SK-N-SH treated with all-trans-retinoic acid at 6 μM for 48 hours (cell line): ENCODE results near the gene OCIAD2.
"Not testable (repeated sequence)": the region's sequence is repeated elsewhere in the genome, so short reads cannot be mapped to it uniquely, and the experiment has no call there.

ENCODE experiments used
- ATAC-seq: fragments of 200-7000 bp; cut with Tn5 transposase; 3 replicates; pipeline ENCODE4 v1.9.1; 2020; ENCODE audit warnings: mild to moderate bottlenecking, moderate library complexity
- ARNTL ChIP-seq: fragments of 450-650 bp; formaldehyde crosslinking; IDR thresholded peaks from 2 replicates; pipeline ENCODE4 v1.5.0; 2020; ENCODE audit warnings: low read depth, mild to moderate bottlenecking, moderate library complexity, borderline replicate concordance
- CSDC2 ChIP-seq: fragments of 250-450 bp; sonication (Bioruptor Pico); IDR thresholded peaks from 2 replicates; pipeline ENCODE4 v1.5.0; 2020; ENCODE audit warnings: mild to moderate bottlenecking, moderate library complexity
- ESRRG ChIP-seq: fragments of 250-450 bp; sonication (Bioruptor Pico); IDR thresholded peaks from 2 replicates; pipeline ENCODE4 v1.6.1; 2021; ENCODE audit warnings: mild to moderate bottlenecking
- GLIS3 ChIP-seq: fragments of 250-450 bp; sonication (Bioruptor Pico); IDR thresholded peaks from 2 replicates; pipeline ENCODE4 v1.5.0; 2020; ENCODE audit warnings: mild to moderate bottlenecking, moderate library complexity
- ISL1 ChIP-seq: fragments of 250-450 bp; sonication (Bioruptor Pico); IDR thresholded peaks from 2 replicates; pipeline ENCODE4 v2.1.2; 2022; ENCODE audit warnings: mild to moderate bottlenecking, moderate library complexity
- OSR1 ChIP-seq: fragments of 250-450 bp; sonication (Bioruptor Pico); IDR thresholded peaks from 2 replicates; pipeline ENCODE4 v1.8.0; 2022; ENCODE audit warnings: moderate library complexity, mild to moderate bottlenecking, inconsistent platforms
- RARB ChIP-seq: fragments of 250-450 bp; sonication (Bioruptor Pico); IDR thresholded peaks from 2 replicates; pipeline ENCODE4 v1.8.0; 2021; ENCODE audit warnings: mild to moderate bottlenecking, moderate library complexity
- SNAI2 ChIP-seq: fragments of 250-450 bp; sonication (Bioruptor Pico); IDR thresholded peaks from 2 replicates; pipeline ENCODE4 v1.5.0; 2020; ENCODE audit warnings: mild to moderate bottlenecking, moderate library complexity
- TOX ChIP-seq: fragments of 250-450 bp; sonication (Bioruptor Pico); IDR thresholded peaks from 2 replicates; pipeline ENCODE4 v1.8.0; 2021; ENCODE audit warnings: mild to moderate bottlenecking, moderate library complexity, borderline replicate concordance
- TSHZ2 ChIP-seq: fragments of 250-450 bp; sonication (Bioruptor Pico); IDR thresholded peaks from 2 replicates; pipeline ENCODE4 v1.5.0; 2020; ENCODE audit warnings: mild to moderate bottlenecking, moderate library complexity
- ZC3H10 ChIP-seq: fragments of 250-450 bp; sonication (Bioruptor Pico); IDR thresholded peaks from 2 replicates; pipeline ENCODE4 v1.5.1; 2021; ENCODE audit warnings: mild to moderate bottlenecking, moderate library complexity
- ZFP3 ChIP-seq: fragments of 250-450 bp; sonication (Bioruptor Pico); IDR thresholded peaks from 2 replicates; pipeline ENCODE4 v1.5.0; 2020; ENCODE audit warnings: mild to moderate bottlenecking, moderate library complexity
- ZFP30 ChIP-seq: fragments of 450-650 bp; formaldehyde crosslinking; IDR thresholded peaks from 2 replicates; pipeline ENCODE4 v1.5.0; 2022; ENCODE audit warnings: mild to moderate bottlenecking, moderate library complexity
- ZNF565 ChIP-seq: fragments of 450-650 bp; formaldehyde crosslinking; conservative IDR thresholded peaks from 2 replicates; pipeline ENCODE4 v1.5.0; 2020; ENCODE audit warnings: low read depth, mild to moderate bottlenecking, moderate library complexity
- ZNF70 ChIP-seq: fragments of 450-650 bp; formaldehyde crosslinking; IDR thresholded peaks from 2 replicates; pipeline ENCODE4 v1.5.0; 2020; ENCODE audit warnings: mild to moderate bottlenecking, moderate library complexity
- ZNF8 ChIP-seq: fragments of 450-650 bp; formaldehyde crosslinking; IDR thresholded peaks from 2 replicates; pipeline ENCODE4 v1.5.0; 2020; ENCODE audit warnings: mild to moderate bottlenecking, moderate library complexity
- TF ChIP-seq, protein P1 (sequence below): fragments of 250-450 bp; sonication (Bioruptor Pico); IDR thresholded peaks from 2 replicates; pipeline ENCODE4 v1.5.1; 2020; ENCODE audit warnings: low read depth, mild to moderate bottlenecking, moderate library complexity
- TF ChIP-seq, protein P2 (sequence below): fragments of 250-450 bp; sonication (Bioruptor Pico); IDR thresholded peaks from 2 replicates; pipeline ENCODE4 v1.8.0; 2020; ENCODE audit warnings: mild to moderate bottlenecking, moderate library complexity, borderline replicate concordance
- TF ChIP-seq, protein P3 (sequence below): fragments of 250-450 bp; sonication (Bioruptor Pico); IDR thresholded peaks from 2 replicates; pipeline ENCODE4 v1.5.1; 2021; ENCODE audit warnings: mild to moderate bottlenecking, moderate library complexity

OCIAD2 gene

GRCh38 chr4:48853604-48854394, 52.8 kb downstream of the OCIAD2 start (continued):
- TF ChIP-seq ZFP30 (CRISPR knock-in tag) (no peak), ISL1 (CRISPR knock-in tag) (no peak), RARB (CRISPR knock-in tag) (no peak)

GRCh38 chr4:48851651-48852050, 54.9 kb downstream of the OCIAD2 start:
- TF ChIP-seq GLIS3 (no peak), CSDC2 (CRISPR knock-in tag) (no peak), TOX (no peak), ZNF8 (CRISPR knock-in tag) (no peak), OSR1 (CRISPR knock-in tag) (no peak), ARNTL (CRISPR knock-in tag) (no peak), ZC3H10 (CRISPR knock-in tag) (no peak)
- TF ChIP-seq, protein P1, sequence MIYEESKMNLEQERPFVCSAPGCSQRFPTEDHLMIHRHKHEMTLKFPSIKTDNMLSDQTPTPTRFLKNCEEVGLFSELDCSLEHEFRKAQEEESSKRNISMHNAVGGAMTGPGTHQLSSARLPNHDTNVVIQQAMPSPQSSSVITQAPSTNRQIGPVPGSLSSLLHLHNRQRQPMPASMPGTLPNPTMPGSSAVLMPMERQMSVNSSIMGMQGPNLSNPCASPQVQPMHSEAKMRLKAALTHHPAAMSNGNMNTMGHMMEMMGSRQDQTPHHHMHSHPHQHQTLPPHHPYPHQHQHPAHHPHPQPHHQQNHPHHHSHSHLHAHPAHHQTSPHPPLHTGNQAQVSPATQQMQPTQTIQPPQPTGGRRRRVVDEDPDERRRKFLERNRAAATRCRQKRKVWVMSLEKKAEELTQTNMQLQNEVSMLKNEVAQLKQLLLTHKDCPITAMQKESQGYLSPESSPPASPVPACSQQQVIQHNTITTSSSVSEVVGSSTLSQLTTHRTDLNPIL: no peak
- ATAC-seq: no peak

DNA sequence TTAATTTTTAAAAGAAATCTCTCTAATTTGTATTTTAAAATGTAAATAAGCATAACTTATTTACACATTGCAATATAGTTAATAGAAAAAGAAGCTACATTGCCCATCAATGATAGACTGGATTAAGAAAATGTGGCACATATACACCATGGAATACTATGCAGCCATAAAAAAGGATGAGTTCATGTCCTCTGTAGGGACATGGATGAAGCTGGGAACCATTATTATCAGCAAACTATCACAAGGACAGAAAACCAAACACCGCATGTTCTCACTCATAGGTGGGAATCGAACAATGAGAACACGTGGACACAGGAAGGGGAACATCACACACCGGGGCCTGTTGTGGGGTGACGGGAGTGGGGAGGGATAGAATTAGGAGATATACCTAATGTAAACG, 57.8 kb downstream of the OCIAD2 start:
- ATAC-seq: not testable (repeated sequence)

- no peak for ATAC-seq
- no peak for TF ChIP-seq TOX
- no peak for TF ChIP-seq ISL1 (CRISPR knock-in tag)
These were observed 61.7 kb downstream of the OCIAD2 start for GRCh38 chr4:48844843-48845242.

GRCh38 chr4:48841045-48841827, 65.3 kb downstream of the OCIAD2 start:
- ATAC-seq: no peak

DNA sequence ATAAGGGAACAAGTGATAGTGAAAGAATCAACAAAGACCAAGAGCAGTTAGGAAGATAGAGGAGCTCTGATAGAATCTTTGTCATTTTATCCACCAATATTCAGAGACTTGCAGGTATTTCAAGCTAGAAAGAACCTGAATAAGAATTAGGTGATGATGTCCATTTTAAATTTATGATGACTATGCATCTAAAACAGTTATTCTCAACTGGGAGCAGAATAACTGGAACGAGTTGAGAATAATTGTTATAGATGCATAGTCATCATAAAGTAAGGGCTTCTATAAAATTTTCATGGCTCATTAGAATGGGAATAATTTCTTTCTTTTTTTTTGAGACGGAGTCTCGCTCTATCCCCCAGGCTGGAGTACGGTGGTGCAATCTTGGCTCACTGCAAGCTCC, 69.9 kb downstream of the OCIAD2 start:
- no peak for ATAC-seq
- TF ChIP-seq, protein P2, sequence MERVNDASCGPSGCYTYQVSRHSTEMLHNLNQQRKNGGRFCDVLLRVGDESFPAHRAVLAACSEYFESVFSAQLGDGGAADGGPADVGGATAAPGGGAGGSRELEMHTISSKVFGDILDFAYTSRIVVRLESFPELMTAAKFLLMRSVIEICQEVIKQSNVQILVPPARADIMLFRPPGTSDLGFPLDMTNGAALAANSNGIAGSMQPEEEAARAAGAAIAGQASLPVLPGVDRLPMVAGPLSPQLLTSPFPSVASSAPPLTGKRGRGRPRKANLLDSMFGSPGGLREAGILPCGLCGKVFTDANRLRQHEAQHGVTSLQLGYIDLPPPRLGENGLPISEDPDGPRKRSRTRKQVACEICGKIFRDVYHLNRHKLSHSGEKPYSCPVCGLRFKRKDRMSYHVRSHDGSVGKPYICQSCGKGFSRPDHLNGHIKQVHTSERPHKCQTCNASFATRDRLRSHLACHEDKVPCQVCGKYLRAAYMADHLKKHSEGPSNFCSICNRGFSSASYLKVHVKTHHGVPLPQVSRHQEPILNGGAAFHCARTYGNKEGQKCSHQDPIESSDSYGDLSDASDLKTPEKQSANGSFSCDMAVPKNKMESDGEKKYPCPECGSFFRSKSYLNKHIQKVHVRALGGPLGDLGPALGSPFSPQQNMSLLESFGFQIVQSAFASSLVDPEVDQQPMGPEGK (CRISPR knock-in tag): no peak
- no peak for TF ChIP-seq ARNTL (CRISPR knock-in tag)
- TF ChIP-seq TSHZ2: no peak
- no peak for TF ChIP-seq OSR1 (CRISPR knock-in tag)
- TF ChIP-seq ZNF565 (CRISPR knock-in tag): no peak
- TF ChIP-seq, protein P1: no peak
- TF ChIP-seq GLIS3: no peak
- no peak for TF ChIP-seq CSDC2 (CRISPR knock-in tag)

More at GRCh38 chr4:48841045-48841827, 65.3 kb downstream of the OCIAD2 start:
- TF ChIP-seq ISL1 (CRISPR knock-in tag): no peak
- TF ChIP-seq SNAI2 (CRISPR knock-in tag): no peak
- no peak for TF ChIP-seq ZC3H10 (CRISPR knock-in tag)
- TF ChIP-seq ESRRG (CRISPR knock-in tag): no peak
- TF ChIP-seq ZNF8 (CRISPR knock-in tag): no peak
- no peak for TF ChIP-seq ARNTL (CRISPR knock-in tag)
- TF ChIP-seq ZFP3 (CRISPR knock-in tag): no peak
- TF ChIP-seq OSR1 (CRISPR knock-in tag): no peak
- TF ChIP-seq GLIS3: no peak
- no peak for TF ChIP-seq ZNF70 (CRISPR knock-in tag)
- TF ChIP-seq, protein P3, sequence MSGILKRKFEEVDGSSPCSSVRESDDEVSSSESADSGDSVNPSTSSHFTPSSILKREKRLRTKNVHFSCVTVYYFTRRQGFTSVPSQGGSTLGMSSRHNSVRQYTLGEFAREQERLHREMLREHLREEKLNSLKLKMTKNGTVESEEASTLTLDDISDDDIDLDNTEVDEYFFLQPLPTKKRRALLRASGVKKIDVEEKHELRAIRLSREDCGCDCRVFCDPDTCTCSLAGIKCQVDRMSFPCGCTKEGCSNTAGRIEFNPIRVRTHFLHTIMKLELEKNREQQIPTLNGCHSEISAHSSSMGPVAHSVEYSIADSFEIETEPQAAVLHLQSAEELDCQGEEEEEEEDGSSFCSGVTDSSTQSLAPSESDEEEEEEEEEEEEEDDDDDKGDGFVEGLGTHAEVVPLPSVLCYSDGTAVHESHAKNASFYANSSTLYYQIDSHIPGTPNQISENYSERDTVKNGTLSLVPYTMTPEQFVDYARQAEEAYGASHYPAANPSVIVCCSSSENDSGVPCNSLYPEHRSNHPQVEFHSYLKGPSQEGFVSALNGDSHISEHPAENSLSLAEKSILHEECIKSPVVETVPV: no peak
